Parathyroid adenoma (tissue), 2 donors: Measurements from ENCODE around the gene FRAS1.
"Not testable (repeated sequence)": the region's sequence is repeated elsewhere in the genome, so short reads cannot be mapped to it uniquely, and the experiment has no call there.

Experiments
- H2AFZ ChIP-seq: fragments of 300-600 bp; sonication (generic); one replicate; pipeline ENCODE4 v1.7.0; 2017; ENCODE audit warnings: antibody characterized with exemption, mild to moderate bottlenecking
- H3K27ac ChIP-seq: fragments of 300-600 bp; sonication (generic); one replicate; pipeline ENCODE4 v1.7.0; 2017
- H3K27me3 ChIP-seq: fragments of 300-600 bp; sonication (generic); one replicate; pipeline ENCODE4 v1.7.0; 2017; ENCODE audit warnings: low read length; ENCODE audit not compliant: control insufficient read depth, insufficient read depth
- H3K36me3 ChIP-seq: fragments of 300-600 bp; sonication (generic); one replicate; pipeline ENCODE4 v1.7.0; 2017; ENCODE audit warnings: low read length; ENCODE audit not compliant: control insufficient read depth, insufficient read depth
- H3K4me1 ChIP-seq: fragments of 300-600 bp; sonication (generic); one replicate; pipeline ENCODE4 v1.7.0; 2017; ENCODE audit warnings: control low read depth
- H3K4me2 ChIP-seq: fragments of 300-600 bp; sonication (generic); one replicate; pipeline ENCODE4 v1.7.0; 2017; ENCODE audit warnings: low read length
- H3K4me3 ChIP-seq: fragments of 300-600 bp; sonication (generic); one replicate; pipeline ENCODE4 v1.7.0; 2017; ENCODE audit warnings: low read depth, low read length
- H3K79me2 ChIP-seq: fragments of 300-600 bp; sonication (generic); one replicate; pipeline ENCODE4 v1.7.0; 2017; ENCODE audit warnings: control low read depth
- H3K9ac ChIP-seq: fragments of 300-600 bp; sonication (generic); one replicate; pipeline ENCODE4 v1.7.0; 2017; ENCODE audit warnings: mild to moderate bottlenecking
- H3K9me3 ChIP-seq: fragments of 300-600 bp; sonication (generic); one replicate; pipeline ENCODE4 v1.7.0; 2017; ENCODE audit warnings: low read length; ENCODE audit not compliant: control insufficient read depth
- TF ChIP-seq, protein P1 (sequence below): fragments of 300-600 bp; sonication (generic); IDR thresholded peaks from one replicate; pipeline ENCODE4 v1.7.0; 2017; ENCODE audit warnings: antibody characterized with exemption, mild to moderate bottlenecking
- donor health status: primary hyperparathyroidism.

The FRAS1 gene

GRCh38 chr4:78247536-78248285 is 190.6 kb downstream of the FRAS1 start:
- Histone ChIP-seq H3K4me3 (no peak overlapping the region), H3K9ac (no peak overlapping the region), H2AFZ (no peak overlapping the region), H3K4me1 (no peaks in the 10 kb centered on the region), H3K27ac (no peak overlapping the region), H3K4me2 (no peak overlapping the region), H3K27me3 (no peaks in the 10 kb centered on the region), H3K9me3 (no peaks in the 10 kb centered on the region), H3K79me2 (no peaks in the 10 kb centered on the region), H3K36me3 (no peaks in the 10 kb centered on the region)
- TF ChIP-seq, protein P1, sequence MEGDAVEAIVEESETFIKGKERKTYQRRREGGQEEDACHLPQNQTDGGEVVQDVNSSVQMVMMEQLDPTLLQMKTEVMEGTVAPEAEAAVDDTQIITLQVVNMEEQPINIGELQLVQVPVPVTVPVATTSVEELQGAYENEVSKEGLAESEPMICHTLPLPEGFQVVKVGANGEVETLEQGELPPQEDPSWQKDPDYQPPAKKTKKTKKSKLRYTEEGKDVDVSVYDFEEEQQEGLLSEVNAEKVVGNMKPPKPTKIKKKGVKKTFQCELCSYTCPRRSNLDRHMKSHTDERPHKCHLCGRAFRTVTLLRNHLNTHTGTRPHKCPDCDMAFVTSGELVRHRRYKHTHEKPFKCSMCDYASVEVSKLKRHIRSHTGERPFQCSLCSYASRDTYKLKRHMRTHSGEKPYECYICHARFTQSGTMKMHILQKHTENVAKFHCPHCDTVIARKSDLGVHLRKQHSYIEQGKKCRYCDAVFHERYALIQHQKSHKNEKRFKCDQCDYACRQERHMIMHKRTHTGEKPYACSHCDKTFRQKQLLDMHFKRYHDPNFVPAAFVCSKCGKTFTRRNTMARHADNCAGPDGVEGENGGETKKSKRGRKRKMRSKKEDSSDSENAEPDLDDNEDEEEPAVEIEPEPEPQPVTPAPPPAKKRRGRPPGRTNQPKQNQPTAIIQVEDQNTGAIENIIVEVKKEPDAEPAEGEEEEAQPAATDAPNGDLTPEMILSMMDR: no peak

DNA sequence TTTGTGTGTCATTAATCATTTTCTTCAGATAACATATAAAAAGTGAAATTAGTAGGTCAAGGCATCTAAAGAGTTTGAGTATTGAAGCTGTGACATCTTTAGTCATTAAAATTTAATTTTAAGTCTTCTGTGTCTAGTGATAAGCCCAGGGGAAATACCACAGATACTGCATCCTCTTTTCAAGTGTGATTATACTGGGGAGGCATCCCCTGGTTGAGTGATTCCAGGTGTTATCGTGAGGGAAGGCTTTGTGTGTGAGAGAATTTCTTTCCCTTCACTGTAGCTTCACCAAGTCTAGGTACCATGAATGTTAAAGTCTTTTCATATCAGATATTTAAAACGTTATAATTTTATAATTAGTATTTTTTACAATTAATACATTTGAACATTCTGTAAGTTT is 193.4 kb downstream of the FRAS1 start:
- Histone ChIP-seq H3K27ac (no peak overlapping the region), H3K9ac (no peak overlapping the region), H2AFZ (no peak overlapping the region), H3K36me3 (no peaks in the 10 kb centered on the region), H3K79me2 (no peaks in the 10 kb centered on the region), H3K4me2 (no peak overlapping the region), H3K27me3 (no peaks in the 10 kb centered on the region), H3K9me3 (no peaks in the 10 kb centered on the region), H3K4me3 (no peak overlapping the region), H3K4me1 (no peaks in the 10 kb centered on the region)
- TF ChIP-seq, protein P1: no peak

DNA sequence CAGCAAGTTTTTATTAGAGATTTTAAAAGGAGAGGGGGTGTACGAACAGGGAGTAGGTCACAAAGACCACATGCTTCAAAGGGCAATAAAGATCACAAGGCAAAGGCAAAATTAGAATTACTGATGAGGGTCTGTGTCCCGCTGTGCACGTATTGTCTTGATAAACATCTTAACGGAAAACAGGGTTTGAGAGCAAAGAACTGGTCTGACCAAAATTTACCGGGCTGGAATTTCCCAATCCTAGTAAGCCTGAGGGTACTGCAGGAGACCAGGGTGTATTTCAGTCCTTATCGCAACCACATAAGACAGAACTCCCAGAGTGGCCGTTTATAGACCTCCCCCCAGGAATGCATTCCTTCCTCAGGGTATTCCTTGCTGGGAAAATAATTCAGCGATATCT is 195.7 kb downstream of the FRAS1 start:
- not testable (repeated sequence) for H3K4me3 ChIP-seq, H3K4me1 ChIP-seq, H3K79me2 ChIP-seq

GRCh38 chr4:78254893-78255292 is 197.8 kb downstream of the FRAS1 start:
- no peaks in the 10 kb centered on the region for H3K27me3 ChIP-seq
- H3K79me2 ChIP-seq: no peaks in the 10 kb centered on the region
- no peak overlapping the region for H2AFZ ChIP-seq

More for the DNA sequence above, 195.7 kb downstream of the FRAS1 start:
- not testable (repeated sequence) for H3K27ac ChIP-seq, H3K9me3 ChIP-seq, H3K4me2 ChIP-seq, H3K27me3 ChIP-seq, H2AFZ ChIP-seq, H3K36me3 ChIP-seq, H3K9ac ChIP-seq

DNA sequence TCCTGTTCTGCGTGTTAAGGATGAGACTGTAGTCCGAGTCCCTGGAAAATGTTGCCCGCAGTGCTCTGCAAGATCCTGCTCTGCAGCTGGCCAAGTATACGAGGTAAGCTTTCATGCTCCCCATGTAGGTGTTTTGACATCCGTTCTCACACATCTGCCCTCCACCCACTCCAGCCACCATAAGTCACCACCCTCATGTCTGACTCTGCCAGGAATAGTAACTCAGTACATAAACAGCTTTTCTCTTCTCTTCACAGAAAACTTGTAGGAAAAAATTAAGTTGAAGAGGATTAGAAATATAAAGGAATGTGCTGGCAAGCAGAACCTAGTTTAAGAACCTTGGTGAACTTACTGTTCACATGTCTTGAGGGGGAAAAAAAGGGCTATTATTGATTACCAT is 207.9 kb downstream of the FRAS1 start:
- Histone ChIP-seq H3K36me3 (no peaks in the 10 kb centered on the region), H3K4me3 (no peak overlapping the region), H3K9me3 (no peaks in the 10 kb centered on the region), H2AFZ (no peak overlapping the region), H3K79me2 (no peaks in the 10 kb centered on the region), H3K9ac (no peak overlapping the region), H3K4me1 (no peaks in the 10 kb centered on the region), H3K27me3 (no peaks in the 10 kb centered on the region), H3K27ac (no peak overlapping the region), H3K4me2 (no peak overlapping the region)
- TF ChIP-seq, protein P1: no peak

More at GRCh38 chr4:78254893-78255292, 197.8 kb downstream of the FRAS1 start:
- H3K9me3 ChIP-seq: no peaks in the 10 kb centered on the region
- H3K36me3 ChIP-seq: no peaks in the 10 kb centered on the region
- TF ChIP-seq, protein P1: no peak
- no peak overlapping the region for H3K4me3 ChIP-seq
- H3K9ac ChIP-seq: no peak overlapping the region
- no peaks in the 10 kb centered on the region for H3K4me1 ChIP-seq
- H3K4me2 ChIP-seq: no peak overlapping the region
- no peak overlapping the region for H3K27ac ChIP-seq
